GM12878 (cell line): ENCODE measurements around the gene CHDH. TPM values are rescaled to one million over a fixed set of nuclear protein-coding genes. Genes with fewer than 3 reads are reported as not detected.

Source experiments
- FOS ChIP-seq: IDR thresholded peaks from 3 replicates; pipeline ENCODE4 v1.6.1; 2011; ENCODE audit warnings: borderline replicate concordance; ENCODE audit not compliant: insufficient read length; ENCODE audit errors: extremely low read depth
- MEF2A ChIP-seq: IDR thresholded peaks from 2 replicates; pipeline ENCODE4 v1.6.1; 2011; ENCODE audit warnings: low read depth, mild to moderate bottlenecking, low read length, moderate library complexity; ENCODE audit not compliant: insufficient read depth
- RELA ChIP-seq: fragments of 450-650 bp; IDR thresholded peaks from 2 replicates; pipeline ENCODE4 v1.8.0; 2014; ENCODE audit warnings: borderline replicate concordance; ENCODE audit not compliant: partially characterized antibody
- SKIL ChIP-seq: fragments of 450-650 bp; IDR thresholded peaks from 2 replicates; pipeline ENCODE4 v1.6.1; 2017; ENCODE audit warnings: mild to moderate bottlenecking, low read depth, inconsistent platforms; ENCODE audit not compliant: poor library complexity, severe bottlenecking
- ZBTB4 ChIP-seq: fragments of 450-650 bp; formaldehyde crosslinking; IDR thresholded peaks from 2 replicates; pipeline ENCODE4 v1.4.0; 2022; ENCODE audit warnings: mild to moderate bottlenecking, moderate library complexity
- ZNF384 ChIP-seq: IDR thresholded peaks from 2 replicates; pipeline ENCODE4 v1.6.1; 2012; ENCODE audit warnings: low read depth, mild to moderate bottlenecking, low read length, improper control_type of control experiment, borderline replicate concordance
- ZNF592 ChIP-seq: fragments of 450-650 bp; IDR thresholded peaks from 2 replicates; pipeline ENCODE4 v1.6.1; 2017; ENCODE audit warnings: mild to moderate bottlenecking, moderate library complexity
- polyA plus RNA-seq, 11 experiments: library from polyadenylated mRNA; depleted of rRNA in 4 of 11; unstranded in 6 of 11; stranded (reverse) in 5 of 11; fragments of >200 nt; fragmentation: Nextera tagmentation in 4 of 11; fragmentation: Illumina TruSeq in 1 of 11; extraction: Ambion mirVana in 4 of 11; extraction: Trizol in 1 of 11; gene quantifications; 1 replicate in 1 of 11; 2 replicates in 10 of 11; pipeline versions ENCODE4 v1.2.1 to v1.2.3, GENCODE V29; 2011 to 2016; ENCODE audit warnings: inconsistent platforms in 2 of 11, missing spikeins in 2 of 11, low read depth in 1 of 11
- total RNA-seq, 4 experiments: library from RNA; depleted of rRNA in 3 of 4; stranded (reverse); fragments of >200 nt in 3 of 4; fragmentation: Illumina TruSeq in 1 of 4; extraction: Trizol in 1 of 4; gene quantifications; 2 replicates each; pipeline versions ENCODE4 v1.2.1 to v1.2.3, GENCODE V29; 2013 to 2021

Gene CHDH
- total and polyA plus RNA-seq, 10 of the 15 experiments (the other 5 are each of a cell fraction or from before 2014, with no cell fraction given): 0.95 to 8.3 (median 2.9) TPM

GRCh38 chr3:53888232-53888631 lies 42.0 kb upstream of the CHDH start (continued):
- TF ChIP-seq FOS: no peak
- TF ChIP-seq ZBTB4 (CRISPR knock-in tag): no peak
- no peak for TF ChIP-seq MEF2A
- TF ChIP-seq RELA: no peak
- TF ChIP-seq SKIL: no peak
- no peak for TF ChIP-seq ZNF592
- TF ChIP-seq ZNF384: no peak
